AG09309 (cell line): ENCODE results near the gene ENTHD1.
"Not testable (repeated sequence)": the region's sequence is repeated elsewhere in the genome, so short reads cannot be mapped to it uniquely, and the experiment has no call there.

Experiments used
- DNase-seq: peaks from one replicate; pipeline ENCODE4 v3.0.0-alpha.2; 2010; ENCODE audit warnings: low read depth
- H3K4me3 ChIP-seq: 2 replicates; pipeline ENCODE4 v1.5.1; 2011; ENCODE audit warnings: mild to moderate bottlenecking, low read depth, low read length, moderate library complexity; ENCODE audit not compliant: control insufficient read depth
- CTCF ChIP-seq: IDR thresholded peaks from 2 replicates; pipeline ENCODE4 v1.5.1; 2011; ENCODE audit warnings: mild to moderate bottlenecking, low read depth, low read length, inconsistent platforms; ENCODE audit not compliant: insufficient read depth, control insufficient read depth; ENCODE audit errors: missing control alignments

The ENTHD1 gene

DNA sequence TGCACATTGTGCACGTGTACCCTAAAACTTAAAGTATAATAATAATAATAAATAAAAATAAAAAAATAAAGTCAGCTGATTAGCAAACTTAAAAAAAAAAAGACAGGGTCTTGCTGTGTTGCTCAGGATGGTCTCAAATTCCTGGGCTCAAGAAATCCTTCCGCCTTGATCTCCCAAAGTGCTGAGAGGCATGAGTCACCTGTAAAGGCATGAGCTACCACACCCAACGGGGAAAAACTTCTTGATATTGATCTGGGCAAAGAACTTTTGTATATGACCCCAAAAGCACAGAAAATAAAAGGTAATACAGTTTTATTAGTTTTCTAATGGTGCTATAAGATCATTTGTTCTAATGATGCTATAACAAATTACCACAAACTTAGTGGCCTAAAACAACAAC, 46.1 kb downstream of the ENTHD1 start:
- no peak overlapping the region for H3K4me3 ChIP-seq
- no peak for TF ChIP-seq CTCF
- no peak for DNase-seq

GRCh38 chr22:39846539-39846938, 47.0 kb downstream of the ENTHD1 start:
- H3K4me3 ChIP-seq, DNase-seq: not testable (repeated sequence)

- no peak for DNase-seq
- no peak overlapping the region for H3K4me3 ChIP-seq
- TF ChIP-seq CTCF: no peak
Observed at GRCh38 chr22:39845529-39845928, 48.0 kb downstream of the ENTHD1 start.

- no peak for DNase-seq
- TF ChIP-seq CTCF: no peak
- no peak overlapping the region for H3K4me3 ChIP-seq
Observed at GRCh38 chr22:39839917-39840510, 53.5 kb downstream of the ENTHD1 start.

DNA sequence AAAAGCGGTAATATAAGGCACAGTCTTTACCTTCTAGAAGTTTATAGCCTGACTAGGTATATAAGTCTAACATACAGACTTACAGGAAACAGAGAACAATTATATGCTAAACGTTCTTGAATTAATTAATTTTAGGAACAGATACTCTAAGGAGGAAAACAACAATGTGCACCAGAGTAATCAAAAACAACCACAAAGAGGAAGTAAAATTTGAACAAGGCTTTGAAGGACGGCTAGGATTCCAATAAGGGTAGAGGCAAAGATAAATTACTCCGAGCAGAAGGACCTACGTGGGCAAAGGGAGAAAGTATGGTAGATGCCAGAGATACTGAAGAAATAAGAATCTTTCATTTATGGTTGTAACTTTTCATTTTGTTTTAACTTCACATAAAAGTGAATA, 54.4 kb downstream of the ENTHD1 start:
- TF ChIP-seq CTCF: no peak
- DNase-seq: no peak
- H3K4me3 ChIP-seq: no peak overlapping the region

GRCh38 chr22:39833610-39834009, 60.0 kb downstream of the ENTHD1 start:
- H3K4me3 ChIP-seq: no peak overlapping the region
- no peak for TF ChIP-seq CTCF
- no peak for DNase-seq

GRCh38 chr22:39833093-39833492, 60.5 kb downstream of the ENTHD1 start:
- no peak for TF ChIP-seq CTCF
- no peak for DNase-seq
- no peak overlapping the region for H3K4me3 ChIP-seq
